ENCODE results near the gene CMYA5. TPM values are rescaled to one million over a fixed set of nuclear protein-coding genes. Genes with fewer than 3 reads are reported as not detected.

Gene CMYA5
- polyA plus RNA-seq, 1 experiment = 1.5 TPM

DNA sequence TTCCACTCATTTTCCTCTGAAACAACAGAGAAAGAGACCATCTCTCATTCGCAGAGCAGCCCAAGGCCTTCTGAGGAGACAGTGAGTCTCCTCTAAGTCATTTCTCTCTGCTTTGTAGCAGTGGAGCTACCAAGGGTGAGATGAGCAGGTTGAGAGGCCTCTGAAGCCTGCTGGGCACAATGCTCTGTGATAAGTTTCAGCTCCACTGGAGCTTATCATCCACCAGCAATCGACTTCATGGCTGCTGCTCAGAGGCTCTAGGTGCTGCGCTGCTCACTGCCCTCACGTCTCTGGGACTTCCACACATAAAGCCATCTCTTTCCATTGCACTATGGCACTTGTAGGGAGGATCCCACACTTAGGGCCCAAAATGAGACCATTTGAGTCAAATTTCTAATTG, 96.3 kb downstream of the CMYA5 start:
- TF ChIP-seq, protein P1, sequence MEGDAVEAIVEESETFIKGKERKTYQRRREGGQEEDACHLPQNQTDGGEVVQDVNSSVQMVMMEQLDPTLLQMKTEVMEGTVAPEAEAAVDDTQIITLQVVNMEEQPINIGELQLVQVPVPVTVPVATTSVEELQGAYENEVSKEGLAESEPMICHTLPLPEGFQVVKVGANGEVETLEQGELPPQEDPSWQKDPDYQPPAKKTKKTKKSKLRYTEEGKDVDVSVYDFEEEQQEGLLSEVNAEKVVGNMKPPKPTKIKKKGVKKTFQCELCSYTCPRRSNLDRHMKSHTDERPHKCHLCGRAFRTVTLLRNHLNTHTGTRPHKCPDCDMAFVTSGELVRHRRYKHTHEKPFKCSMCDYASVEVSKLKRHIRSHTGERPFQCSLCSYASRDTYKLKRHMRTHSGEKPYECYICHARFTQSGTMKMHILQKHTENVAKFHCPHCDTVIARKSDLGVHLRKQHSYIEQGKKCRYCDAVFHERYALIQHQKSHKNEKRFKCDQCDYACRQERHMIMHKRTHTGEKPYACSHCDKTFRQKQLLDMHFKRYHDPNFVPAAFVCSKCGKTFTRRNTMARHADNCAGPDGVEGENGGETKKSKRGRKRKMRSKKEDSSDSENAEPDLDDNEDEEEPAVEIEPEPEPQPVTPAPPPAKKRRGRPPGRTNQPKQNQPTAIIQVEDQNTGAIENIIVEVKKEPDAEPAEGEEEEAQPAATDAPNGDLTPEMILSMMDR (IDR thresholded peaks at IDR 0.05; ENCODE audit: insufficient read depth, low read depth, low read length) = no peak
- Histone ChIP-seq H3K4me3 (ENCODE audit: low read depth, low read length) (no peak overlapping the region), H3K36me3 (ENCODE audit: control insufficient read depth, insufficient read depth, low read length) (no peaks in the 10 kb centered on the region), H3K27me3 (ENCODE audit: control insufficient read depth, insufficient read depth, low read length) (no peaks in the 10 kb centered on the region)
- ChIA-PET CTCF (no interaction called here), POLR2A (no interaction called here)
- DNase-seq (ENCODE audit: low read depth) = no peak

DNA sequence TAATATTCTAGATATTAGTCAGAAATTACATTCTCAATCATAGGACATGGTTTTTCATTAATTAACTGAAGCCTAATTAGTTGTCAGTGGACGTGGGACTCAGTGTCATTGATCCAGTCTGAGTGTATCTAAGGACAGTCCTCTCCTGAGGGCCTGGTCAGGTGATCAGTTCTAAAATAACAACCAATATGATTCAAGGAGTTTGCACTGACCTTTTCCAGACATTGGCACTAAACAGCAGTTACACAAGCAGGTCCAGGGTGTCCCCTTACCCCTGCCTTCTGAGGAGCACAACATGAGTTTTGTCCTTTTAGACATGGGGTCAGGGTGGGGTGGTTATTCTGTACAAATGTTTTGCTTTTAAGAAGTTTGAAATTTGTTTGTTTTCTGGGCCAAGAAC, 97.8 kb downstream of the CMYA5 start:
- Histone ChIP-seq H3K4me3 (ENCODE audit: low read depth, low read length) (no peak overlapping the region), H3K27me3 (ENCODE audit: control insufficient read depth, insufficient read depth, low read length) (no peaks in the 10 kb centered on the region), H3K36me3 (ENCODE audit: control insufficient read depth, insufficient read depth, low read length) (no peaks in the 10 kb centered on the region)
- DNase-seq (ENCODE audit: low read depth) = no peak
- ChIA-PET CTCF (no interaction called here), POLR2A (no interaction called here)
- TF ChIP-seq, protein P1 (IDR thresholded peaks at IDR 0.05; ENCODE audit: insufficient read depth, low read depth, low read length) = no peak

DNA sequence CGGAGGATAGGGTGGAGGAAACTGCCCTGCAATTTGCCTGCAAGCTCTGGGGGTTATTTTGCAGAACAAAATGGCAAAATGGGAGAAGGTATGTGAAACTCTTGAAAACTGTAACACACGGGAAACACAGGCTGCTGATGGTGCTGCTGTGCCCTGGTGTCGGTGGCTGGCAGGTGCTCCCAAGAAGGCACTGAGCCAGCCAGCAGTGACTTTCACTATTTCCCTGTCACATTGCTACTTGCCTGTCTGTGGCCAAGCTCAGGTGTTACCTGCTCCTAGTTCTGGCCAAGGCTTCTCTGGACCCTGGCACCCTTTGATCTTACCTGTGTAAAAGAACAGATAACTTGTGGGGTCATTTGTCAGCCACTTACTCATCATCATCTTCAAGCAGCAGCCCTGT, 102.2 kb downstream of the CMYA5 start:
- DNase-seq (ENCODE audit: low read depth) = no peak
- TF ChIP-seq, protein P1 (IDR thresholded peaks at IDR 0.05; ENCODE audit: insufficient read depth, low read depth, low read length) = no peak
- CTCF ChIA-PET = no interaction called here
- Histone ChIP-seq H3K4me3 (ENCODE audit: low read depth, low read length) (no peak overlapping the region), H3K27me3 (ENCODE audit: control insufficient read depth, insufficient read depth, low read length) (no peaks in the 10 kb centered on the region), H3K36me3 (ENCODE audit: control insufficient read depth, insufficient read depth, low read length) (no peaks in the 10 kb centered on the region)
- POLR2A ChIA-PET = no interaction called here

DNA sequence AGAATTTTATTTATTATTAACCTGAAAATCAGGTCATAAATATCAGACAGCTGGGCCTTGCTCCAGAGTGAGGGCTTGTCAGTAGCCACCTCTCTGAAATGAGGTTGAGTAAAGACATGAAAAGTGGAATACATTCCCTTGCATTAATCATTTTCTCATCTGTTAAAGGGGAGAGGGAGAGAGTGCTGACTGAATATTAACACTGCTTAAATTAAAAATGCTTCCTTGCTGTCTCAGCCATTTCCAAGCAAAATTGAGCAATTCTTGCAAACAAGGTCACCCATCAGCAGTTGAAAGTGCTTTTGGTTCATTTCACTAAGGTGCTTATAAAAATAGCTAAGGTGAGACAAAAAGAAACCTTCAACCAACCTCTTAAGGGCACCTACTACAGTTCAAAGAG, 102.8 kb downstream of the CMYA5 start:
- no peaks in the 10 kb centered on the region for H3K27me3 ChIP-seq (ENCODE audit: control insufficient read depth, insufficient read depth, low read length)
- TF ChIP-seq, protein P1 (IDR thresholded peaks at IDR 0.05; ENCODE audit: insufficient read depth, low read depth, low read length) = no peak
- CTCF ChIA-PET = no interaction called here
- no peaks in the 10 kb centered on the region for H3K36me3 ChIP-seq (ENCODE audit: control insufficient read depth, insufficient read depth, low read length)
- H3K4me3 ChIP-seq (ENCODE audit: low read depth, low read length) = no peak overlapping the region
- no peak for DNase-seq (ENCODE audit: low read depth)
- POLR2A ChIA-PET = no interaction called here

DNA sequence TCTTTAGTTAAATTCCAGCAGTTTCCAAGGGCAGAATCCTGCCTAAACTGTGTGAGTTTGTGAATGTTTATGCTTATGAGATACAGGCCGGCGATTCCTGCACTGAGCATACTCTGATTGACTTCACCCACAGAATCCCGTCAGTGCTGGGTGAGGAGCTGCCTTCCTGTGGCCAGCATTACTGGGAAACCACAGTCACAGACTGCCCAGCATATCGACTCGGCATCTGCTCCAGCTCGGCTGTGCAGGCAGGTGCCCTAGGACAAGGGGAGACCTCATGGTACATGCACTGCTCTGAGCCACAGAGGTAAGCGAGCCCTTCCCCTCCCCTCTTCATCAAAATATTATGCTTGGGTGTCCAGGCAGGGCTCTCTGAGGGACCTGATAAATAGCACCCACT, 103.7 kb downstream of the CMYA5 start:
- Histone ChIP-seq H3K4me3 (ENCODE audit: low read depth, low read length) (no peak overlapping the region), H3K36me3 (ENCODE audit: control insufficient read depth, insufficient read depth, low read length) (no peaks in the 10 kb centered on the region), H3K27me3 (ENCODE audit: control insufficient read depth, insufficient read depth, low read length) (no peaks in the 10 kb centered on the region)
- POLR2A ChIA-PET = no interaction called here
- DNase-seq (ENCODE audit: low read depth) = no peak
- TF ChIP-seq, protein P1 (IDR thresholded peaks at IDR 0.05; ENCODE audit: insufficient read depth, low read depth, low read length) = no peak
- CTCF ChIA-PET = no interaction called here

Data from BJ (cell line).